ENCODE results near the gene PHF21B.

The PHF21B gene

GRCh38 chr22:44898236-44898635 is 111.6 kb downstream of the PHF21B start:
- no peak for TF ChIP-seq TAF1 (IDR thresholded peaks at IDR 0.05; ENCODE audit: borderline replicate concordance, insufficient read depth, low read length)
- TF ChIP-seq, protein P1, sequence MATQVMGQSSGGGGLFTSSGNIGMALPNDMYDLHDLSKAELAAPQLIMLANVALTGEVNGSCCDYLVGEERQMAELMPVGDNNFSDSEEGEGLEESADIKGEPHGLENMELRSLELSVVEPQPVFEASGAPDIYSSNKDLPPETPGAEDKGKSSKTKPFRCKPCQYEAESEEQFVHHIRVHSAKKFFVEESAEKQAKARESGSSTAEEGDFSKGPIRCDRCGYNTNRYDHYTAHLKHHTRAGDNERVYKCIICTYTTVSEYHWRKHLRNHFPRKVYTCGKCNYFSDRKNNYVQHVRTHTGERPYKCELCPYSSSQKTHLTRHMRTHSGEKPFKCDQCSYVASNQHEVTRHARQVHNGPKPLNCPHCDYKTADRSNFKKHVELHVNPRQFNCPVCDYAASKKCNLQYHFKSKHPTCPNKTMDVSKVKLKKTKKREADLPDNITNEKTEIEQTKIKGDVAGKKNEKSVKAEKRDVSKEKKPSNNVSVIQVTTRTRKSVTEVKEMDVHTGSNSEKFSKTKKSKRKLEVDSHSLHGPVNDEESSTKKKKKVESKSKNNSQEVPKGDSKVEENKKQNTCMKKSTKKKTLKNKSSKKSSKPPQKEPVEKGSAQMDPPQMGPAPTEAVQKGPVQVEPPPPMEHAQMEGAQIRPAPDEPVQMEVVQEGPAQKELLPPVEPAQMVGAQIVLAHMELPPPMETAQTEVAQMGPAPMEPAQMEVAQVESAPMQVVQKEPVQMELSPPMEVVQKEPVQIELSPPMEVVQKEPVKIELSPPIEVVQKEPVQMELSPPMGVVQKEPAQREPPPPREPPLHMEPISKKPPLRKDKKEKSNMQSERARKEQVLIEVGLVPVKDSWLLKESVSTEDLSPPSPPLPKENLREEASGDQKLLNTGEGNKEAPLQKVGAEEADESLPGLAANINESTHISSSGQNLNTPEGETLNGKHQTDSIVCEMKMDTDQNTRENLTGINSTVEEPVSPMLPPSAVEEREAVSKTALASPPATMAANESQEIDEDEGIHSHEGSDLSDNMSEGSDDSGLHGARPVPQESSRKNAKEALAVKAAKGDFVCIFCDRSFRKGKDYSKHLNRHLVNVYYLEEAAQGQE (IDR thresholded peaks at IDR 0.05; ENCODE audit: insufficient read depth in 1 of 2, low read depth in 2 of 2, low read length in 2 of 2) = no peak

DNA sequence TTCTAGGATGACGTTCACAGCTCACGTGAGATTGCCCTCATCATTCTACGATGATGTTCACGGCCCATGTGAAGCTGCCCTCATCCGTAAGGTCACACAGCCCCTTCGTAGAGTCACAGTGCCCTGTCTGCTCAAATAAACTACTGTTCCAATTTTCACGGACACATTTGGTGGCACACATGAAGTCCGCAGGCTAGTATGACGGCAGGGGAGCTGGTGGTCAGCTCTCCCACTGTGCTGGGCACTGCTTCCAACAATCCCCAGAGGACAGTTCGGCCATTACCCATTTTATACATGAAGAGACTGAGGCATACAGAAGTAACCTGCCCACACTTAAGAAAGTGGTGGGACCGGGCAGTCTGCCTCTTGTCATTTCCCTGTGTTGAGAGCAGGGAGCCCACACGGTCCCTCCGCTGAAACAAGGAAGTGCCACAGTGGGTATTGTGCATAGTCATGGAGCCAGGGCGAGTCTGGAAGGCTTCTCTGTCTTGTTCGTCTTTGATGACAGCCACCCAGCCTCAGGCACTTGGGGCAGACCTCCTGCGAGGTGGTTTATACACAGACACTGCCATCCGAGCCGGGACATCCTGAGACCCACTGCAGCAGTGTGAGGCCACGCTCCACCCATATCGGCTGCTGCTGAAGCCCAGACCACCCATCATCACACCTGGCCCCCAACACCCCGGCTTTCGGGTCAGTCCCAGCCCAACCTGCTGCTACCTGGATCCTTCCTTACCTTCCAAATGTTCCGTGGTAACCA is 114.3 kb downstream of the PHF21B start:
- no peak for TF ChIP-seq FOXP2 (optimal IDR thresholded peaks at IDR 0.05; ENCODE audit: borderline replicate concordance, extremely low read depth, extremely low read length, insufficient read depth)
- TF ChIP-seq SIN3A (IDR thresholded peaks at IDR 0.05; ENCODE audit: borderline replicate concordance, insufficient read depth, low read length) = no peak
- TF ChIP-seq POLR2AphosphoS5 (IDR thresholded peaks at IDR 0.05; ENCODE audit: low read depth, low read length) = no peak
- no peak for TF ChIP-seq TAF1 (IDR thresholded peaks at IDR 0.05; ENCODE audit: borderline replicate concordance, insufficient read depth, low read length)
- TF ChIP-seq, protein P1 (IDR thresholded peaks at IDR 0.05; ENCODE audit: insufficient read depth in 1 of 2, low read depth in 2 of 2, low read length in 2 of 2) = no peak

DNA sequence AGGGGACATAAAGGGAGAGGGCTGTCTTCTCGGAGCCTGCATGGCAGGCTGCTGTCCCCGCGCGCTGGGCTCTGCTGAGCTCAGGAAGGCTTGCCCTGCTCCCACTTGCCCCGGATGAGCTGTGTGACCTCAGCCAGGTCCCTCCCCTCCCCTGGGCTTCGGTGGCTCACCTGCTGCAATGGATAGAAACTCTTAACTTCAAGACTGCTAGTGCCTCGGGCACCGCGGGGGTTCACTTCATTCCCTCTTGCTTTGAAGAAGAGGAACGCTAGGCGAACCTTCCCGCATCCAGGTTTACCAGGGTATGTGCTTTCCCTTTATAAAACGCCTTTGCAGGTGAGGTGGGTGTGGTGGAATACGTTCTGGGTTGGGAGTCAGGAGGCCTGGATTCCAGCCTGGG is 115.0 kb downstream of the PHF21B start:
- TF ChIP-seq, protein P1 (IDR thresholded peaks at IDR 0.05; ENCODE audit: insufficient read depth in 1 of 2, low read depth in 2 of 2, low read length in 2 of 2) = no peak
- no peak for TF ChIP-seq SIN3A (IDR thresholded peaks at IDR 0.05; ENCODE audit: borderline replicate concordance, insufficient read depth, low read length)
- TF ChIP-seq TAF1 (IDR thresholded peaks at IDR 0.05; ENCODE audit: borderline replicate concordance, insufficient read depth, low read length) = no peak
- no peak for TF ChIP-seq POLR2AphosphoS5 (IDR thresholded peaks at IDR 0.05; ENCODE audit: low read depth, low read length)
- TF ChIP-seq FOXP2 (optimal IDR thresholded peaks at IDR 0.05; ENCODE audit: borderline replicate concordance, extremely low read depth, extremely low read length, insufficient read depth) = no peak

DNA sequence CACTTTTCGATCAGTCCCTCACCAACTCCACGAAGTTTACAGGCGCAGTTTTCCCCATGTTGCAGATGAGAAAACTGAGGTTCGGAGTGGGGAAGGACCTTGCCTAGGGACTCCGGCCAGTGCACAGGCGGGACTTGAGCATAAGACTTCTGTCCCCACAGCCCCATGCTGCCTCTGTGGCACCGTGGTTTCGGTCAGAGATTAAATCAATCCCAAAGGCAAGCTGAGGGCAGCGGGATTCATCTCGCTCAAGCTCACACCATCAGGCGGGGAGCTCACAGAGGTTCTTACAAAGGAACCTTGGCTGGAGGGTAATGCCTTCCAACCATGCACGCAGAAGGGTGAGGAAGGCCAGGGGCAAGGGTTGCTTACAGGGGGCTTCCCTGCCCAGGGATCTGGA is 115.5 kb downstream of the PHF21B start:
- no peak for TF ChIP-seq SIN3A (IDR thresholded peaks at IDR 0.05; ENCODE audit: borderline replicate concordance, insufficient read depth, low read length)
- TF ChIP-seq, protein P1 (IDR thresholded peaks at IDR 0.05; ENCODE audit: insufficient read depth in 1 of 2, low read depth in 2 of 2, low read length in 2 of 2) = no peak
- no peak for TF ChIP-seq TAF1 (IDR thresholded peaks at IDR 0.05; ENCODE audit: borderline replicate concordance, insufficient read depth, low read length)
- TF ChIP-seq FOXP2 (optimal IDR thresholded peaks at IDR 0.05; ENCODE audit: borderline replicate concordance, extremely low read depth, extremely low read length, insufficient read depth) = no peak
- no peak for TF ChIP-seq POLR2AphosphoS5 (IDR thresholded peaks at IDR 0.05; ENCODE audit: low read depth, low read length)

DNA sequence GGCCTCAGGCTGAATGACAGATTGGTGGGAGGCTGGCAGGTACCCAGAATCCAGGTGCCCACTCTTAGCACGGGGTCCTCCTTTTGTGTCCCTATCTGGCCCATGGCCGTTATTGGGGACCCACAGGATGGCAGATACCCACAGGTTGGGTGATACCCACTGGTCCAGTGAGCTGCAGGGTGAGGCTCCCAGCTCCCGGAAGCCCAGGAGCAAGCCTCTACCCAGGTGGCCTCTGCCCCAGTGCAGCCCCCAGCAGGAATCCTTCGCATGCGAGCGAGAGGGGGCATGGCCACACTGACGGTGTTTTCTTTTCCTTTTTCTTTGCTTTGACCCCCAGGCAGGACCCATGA is 116.1 kb downstream of the PHF21B start:
- TF ChIP-seq SIN3A (IDR thresholded peaks at IDR 0.05; ENCODE audit: borderline replicate concordance, insufficient read depth, low read length) (no peak), FOXP2 (optimal IDR thresholded peaks at IDR 0.05; ENCODE audit: borderline replicate concordance, extremely low read depth, extremely low read length, insufficient read depth) (no peak), POLR2AphosphoS5 (IDR thresholded peaks at IDR 0.05; ENCODE audit: low read depth, low read length) (no peak), TAF1 (IDR thresholded peaks at IDR 0.05; ENCODE audit: borderline replicate concordance, insufficient read depth, low read length) (no peak)
- TF ChIP-seq, protein P1 (IDR thresholded peaks at IDR 0.05; ENCODE audit: insufficient read depth in 1 of 2, low read depth in 2 of 2, low read length in 2 of 2) = no peak

Data from PFSK-1 (cell line).